Erythroblast (primary cell): ENCODE measurements around the gene CMTR1.

ENCODE experiments used
- GATA1 ChIP-seq: IDR thresholded peaks from 2 replicates; pipeline ENCODE4 v1.6.1; 2011; ENCODE audit warnings: low read depth, mild to moderate bottlenecking, control low read depth, low read length, moderate library complexity
- POLR2A ChIP-seq: IDR thresholded peaks from 2 replicates; pipeline ENCODE4 v1.6.1; 2011; ENCODE audit warnings: mild to moderate bottlenecking, low read length

DNA sequence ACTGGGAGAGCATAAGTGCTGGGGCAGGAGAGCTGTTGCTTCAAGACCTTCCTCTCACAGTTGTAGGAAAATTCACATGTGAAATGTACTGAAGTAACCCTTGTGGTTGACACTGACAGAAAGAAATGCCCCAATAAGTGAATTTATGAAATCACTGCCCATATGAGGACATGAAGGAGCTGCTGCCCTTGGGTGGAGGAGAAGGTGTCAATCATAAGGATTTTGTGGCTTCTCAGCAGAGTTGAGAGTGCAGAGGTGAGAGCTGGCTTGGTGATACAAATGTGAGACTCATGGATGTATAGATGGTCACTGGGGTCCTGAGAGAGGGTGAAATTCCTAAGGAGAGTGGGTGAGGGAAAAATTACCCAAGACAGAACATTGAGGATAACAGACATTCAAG lies 33.9 kb upstream of the CMTR1 start:
- TF ChIP-seq POLR2A = no peak
- TF ChIP-seq GATA1 = no peak
